HG03378 (cell line): ENCODE results near the gene NUP160.
A peak's percentile ranks its signal among the peaks of the same experiment; 100 is the strongest.
"Not testable (repeated sequence)": the region's sequence is repeated elsewhere in the genome, so short reads cannot be mapped to it uniquely, and the experiment has no call there.

Experiments
- ATAC-seq: cut with Tn5 transposase; IDR thresholded peaks from one replicate; pipeline ENCODE4 v1.9.1; 2021; ENCODE audit warnings: mild to moderate bottlenecking, moderate library complexity; ENCODE audit not compliant: unreplicated experiment

NUP160 gene

GRCh38 chr11:47847892-47848699 lies at the start of gene NUP160:
Gene NUP160, minus strand, starts transcription at chr11:47848350. Its CDS starts 32 bp downstream, at chr11:47848318.
- peak; percentile 49 for ATAC-seq

GRCh38 chr11:47896199-47896598 lies 48.0 kb upstream of the NUP160 start:
- ATAC-seq, result no peak

- ATAC-seq, result no peak
Measured at GRCh38 chr11:47895035-47895434, 46.9 kb upstream of the NUP160 start.

- ATAC-seq, result not testable (repeated sequence)
Measured at GRCh38 chr11:47892546-47893276, 44.6 kb upstream of the NUP160 start.

GRCh38 chr11:47891886-47892285 lies 43.7 kb upstream of the NUP160 start:
- no peak for ATAC-seq

GRCh38 chr11:47889714-47890441 lies 41.7 kb upstream of the NUP160 start:
- no peak for ATAC-seq

- ATAC-seq, result no peak
Measured at GRCh38 chr11:47887910-47888569, 39.9 kb upstream of the NUP160 start.

- ATAC-seq, result no peak
Measured at GRCh38 chr11:47886096-47886495, 37.9 kb upstream of the NUP160 start.

GRCh38 chr11:47882437-47882836 lies 34.3 kb upstream of the NUP160 start:
- ATAC-seq, result not testable (repeated sequence)

GRCh38 chr11:47881145-47881544 lies 33.0 kb upstream of the NUP160 start:
- ATAC-seq, result no peak

- no peak for ATAC-seq
Measured at GRCh38 chr11:47879259-47880158, 31.4 kb upstream of the NUP160 start.

GRCh38 chr11:47875858-47876257 lies 27.7 kb upstream of the NUP160 start:
- ATAC-seq, result not testable (repeated sequence)

GRCh38 chr11:47870404-47870803 lies 22.3 kb upstream of the NUP160 start:
- ATAC-seq, result no peak

GRCh38 chr11:47869544-47870393 lies 21.6 kb upstream of the NUP160 start:
- no peak for ATAC-seq

GRCh38 chr11:47867823-47868222 lies 19.7 kb upstream of the NUP160 start:
- ATAC-seq, result no peak

GRCh38 chr11:47866892-47867291 lies 18.7 kb upstream of the NUP160 start:
- ATAC-seq, result not testable (repeated sequence)

- ATAC-seq, result no peak
Measured at GRCh38 chr11:47864901-47865300, 16.8 kb upstream of the NUP160 start.

- ATAC-seq, result no peak
Measured at GRCh38 chr11:47863898-47864430, 15.8 kb upstream of the NUP160 start.
